GM20431 (cell line): ENCODE results near the gene KRT79.
"Not testable (repeated sequence)": the region's sequence is repeated elsewhere in the genome, so short reads cannot be mapped to it uniquely, and the experiment has no call there.

Experiments
- in situ Hi-C: fragments of 300-500 bp; cut with MseI, MboI; formaldehyde crosslinking; loops from one replicate; pipeline ENCODE4 v1.15.0; 2020; ENCODE audit warnings: low sequenced_read_pairs; ENCODE audit not compliant: unreplicated experiment

KRT79 gene

DNA sequence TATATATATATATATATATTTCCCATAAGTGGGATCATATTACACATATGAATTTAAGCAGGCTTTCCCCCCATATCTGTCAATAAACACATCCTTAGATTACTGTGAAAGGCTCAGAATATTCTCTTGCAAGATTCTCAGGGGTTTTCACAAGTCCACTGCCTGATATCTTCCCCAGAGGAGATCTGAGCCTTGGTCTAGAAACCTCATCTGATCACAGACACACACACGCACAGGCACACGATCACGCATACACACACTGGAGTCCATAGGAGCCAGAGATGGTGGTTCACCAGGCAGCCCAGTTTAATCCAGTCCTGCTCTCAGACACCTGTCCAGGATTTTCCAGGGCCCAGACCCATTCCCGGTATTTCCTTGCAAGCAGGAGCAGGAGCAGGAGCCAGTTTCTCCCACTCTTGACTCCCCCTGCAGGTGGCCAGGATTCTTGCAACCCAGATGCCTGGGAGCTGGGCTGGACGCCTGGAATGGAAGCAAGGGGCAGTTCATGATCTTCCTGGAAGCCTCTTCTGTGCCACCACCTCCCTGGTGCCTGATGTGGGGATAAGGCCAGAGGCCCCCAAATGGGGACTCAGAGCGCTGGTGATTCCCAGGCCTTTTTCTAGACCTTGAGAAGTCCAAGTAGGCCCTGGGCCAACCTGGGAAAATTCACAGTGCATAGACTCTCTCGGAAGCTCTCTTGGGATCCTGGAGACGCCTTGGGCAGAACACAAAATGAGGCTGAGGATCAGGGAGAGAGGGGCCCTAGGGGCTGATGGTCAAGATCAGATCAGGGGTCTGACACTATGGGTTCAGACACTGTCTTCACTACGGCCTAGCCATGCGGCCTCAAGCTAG lies 31.2 kb upstream of the KRT79 start:
- in situ Hi-C loops = no loop called here

DNA sequence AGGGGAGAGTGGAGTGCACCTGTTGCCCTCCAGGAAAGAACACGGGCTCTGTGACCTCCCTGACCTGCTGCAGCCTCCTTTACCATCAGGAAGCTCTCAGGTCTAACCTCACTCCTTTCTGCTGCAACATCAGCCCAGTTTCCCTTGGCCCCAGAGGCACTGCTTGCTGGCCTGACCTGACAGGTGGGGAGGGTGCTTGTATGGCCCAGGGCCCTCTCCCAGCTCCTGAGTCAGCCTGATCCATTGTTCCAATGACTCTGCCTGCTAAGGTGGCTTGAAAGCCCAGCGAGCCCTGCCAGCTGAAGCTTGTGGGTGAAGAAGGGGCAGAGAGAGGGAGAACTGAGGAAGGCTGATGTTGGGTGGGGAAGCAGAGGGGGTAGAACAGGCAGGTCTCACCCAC lies 27.9 kb upstream of the KRT79 start:
- in situ Hi-C loops = no loop called here

DNA sequence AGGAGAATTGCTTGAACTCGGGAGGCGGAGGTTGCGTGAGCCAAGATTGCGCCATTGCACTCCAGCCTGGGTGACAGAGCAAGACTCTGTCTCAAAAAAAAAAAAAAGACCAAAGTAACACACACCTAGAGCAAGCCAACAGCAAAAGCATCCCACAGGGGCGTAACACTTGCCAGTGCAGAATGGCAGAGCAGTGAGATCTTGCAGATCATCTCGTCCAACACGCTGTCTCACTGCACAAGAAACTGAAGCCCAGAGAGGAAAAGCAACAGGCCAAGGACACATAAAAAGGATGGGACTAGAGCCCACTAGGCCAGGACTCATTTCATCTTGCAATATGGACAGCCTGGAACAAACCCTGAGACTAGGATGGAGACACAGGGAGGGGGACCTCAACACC lies 27.4 kb upstream of the KRT79 start:
- in situ Hi-C loops = no loop called here

DNA sequence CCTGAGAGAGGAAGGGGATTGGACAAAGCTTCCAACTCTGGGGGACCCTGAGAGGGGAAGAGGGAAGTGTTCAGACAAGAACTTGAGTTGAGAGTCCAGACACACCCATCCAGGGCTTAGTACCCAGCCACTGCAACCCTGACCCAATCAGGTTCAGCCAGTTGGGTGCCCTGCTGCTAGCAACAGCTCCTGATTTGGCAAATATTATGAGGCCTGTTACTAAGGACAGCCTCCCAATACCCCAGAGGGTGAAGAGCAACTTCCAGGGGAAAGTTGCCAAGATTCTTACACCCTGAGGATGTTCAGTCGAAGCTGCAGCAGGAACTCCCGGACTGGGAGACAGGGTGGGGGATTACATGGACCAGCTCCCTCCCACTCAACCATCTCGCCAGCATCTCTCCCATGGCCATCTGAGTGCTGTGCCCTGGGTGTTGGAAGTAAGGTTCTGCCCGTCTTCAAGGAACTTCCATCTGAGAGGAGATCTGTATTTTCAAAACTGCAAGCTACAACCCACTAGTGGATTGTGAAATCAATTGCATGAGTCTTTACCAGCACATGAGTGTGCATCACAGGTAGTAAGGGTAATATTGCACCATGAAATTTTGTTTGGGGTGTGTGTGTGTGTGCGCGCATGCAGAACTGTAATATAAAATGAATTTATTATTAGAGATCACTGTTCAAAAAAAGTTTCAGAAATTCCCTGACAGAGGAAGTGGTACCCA lies 26.2 kb upstream of the KRT79 start:
- in situ Hi-C loops = no loop called here

DNA sequence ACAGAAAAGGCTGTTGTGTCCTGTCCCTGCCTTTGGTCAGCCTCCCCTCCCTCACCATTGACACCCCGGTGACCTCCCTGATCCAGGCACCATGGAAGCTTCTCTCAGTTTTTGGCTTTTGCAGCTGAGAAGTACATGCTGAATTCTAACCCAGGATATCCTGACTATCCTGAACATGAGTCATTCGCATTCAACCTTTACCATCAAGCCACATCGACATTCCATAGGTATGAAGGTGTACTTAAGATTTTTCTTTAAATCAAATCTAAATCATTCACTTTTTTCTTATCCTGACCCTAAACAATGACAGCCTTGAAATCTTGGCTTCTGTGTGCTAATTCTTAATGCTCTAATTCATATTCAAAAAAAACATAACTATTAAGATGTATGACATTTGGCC lies 23.4 kb upstream of the KRT79 start:
- in situ Hi-C loops = no loop called here

DNA sequence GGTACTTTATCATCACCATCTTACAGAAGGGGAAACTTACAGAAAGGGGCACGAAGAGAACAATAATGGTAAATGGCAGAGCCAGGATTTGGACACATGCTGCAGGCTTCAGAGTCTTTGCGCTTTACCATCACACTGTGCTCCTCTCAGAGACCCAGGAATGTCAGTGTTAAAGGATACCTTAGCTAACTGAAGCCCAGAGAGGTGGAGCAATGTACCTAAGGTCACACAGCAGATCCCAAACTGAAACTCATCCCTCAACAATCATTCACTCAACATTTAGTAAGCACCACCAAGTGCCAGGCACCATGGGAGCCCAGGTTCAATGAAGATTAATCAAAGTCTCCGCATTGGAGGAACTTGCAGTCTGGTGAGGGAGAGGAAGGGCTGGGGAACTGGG lies 22.7 kb upstream of the KRT79 start:
- in situ Hi-C loops = no loop called here

DNA sequence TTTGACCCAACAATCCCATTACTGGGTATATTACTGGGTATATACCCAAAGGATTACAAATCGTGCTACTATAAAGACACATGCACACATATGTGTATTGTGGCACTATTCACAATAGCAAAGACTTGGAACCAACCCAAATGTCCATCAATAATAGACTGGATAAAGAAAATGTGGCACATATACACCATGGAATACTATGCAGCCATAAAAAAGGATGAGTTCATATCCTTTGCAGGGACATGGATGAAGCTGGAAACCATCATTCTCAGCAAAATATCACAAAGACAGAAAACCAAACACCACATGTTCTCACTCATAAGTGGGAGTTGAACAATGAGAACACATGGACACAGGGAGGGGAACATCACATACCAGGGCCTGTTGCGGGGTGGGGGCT lies 22.0 kb upstream of the KRT79 start:
- in situ Hi-C loops = not testable (repeated sequence)

DNA sequence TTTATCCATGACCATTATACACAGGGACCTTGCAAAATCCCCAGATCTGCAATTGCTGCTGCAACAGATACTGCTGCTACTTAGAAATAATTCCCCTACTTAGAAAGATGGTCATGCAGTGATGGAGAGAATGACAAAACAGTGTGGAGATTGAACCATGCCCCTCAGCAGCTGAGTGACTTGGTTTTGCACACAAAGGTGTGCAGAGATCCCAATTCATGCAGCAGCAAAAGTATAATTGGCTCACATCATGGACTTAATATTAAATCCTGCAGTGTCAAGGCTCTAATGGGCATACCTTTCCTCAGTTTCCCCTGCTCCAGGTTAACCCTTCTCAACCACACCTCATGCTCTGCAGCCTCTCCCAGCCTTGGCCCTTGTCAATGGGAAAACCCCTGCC lies 17.7 kb upstream of the KRT79 start:
- in situ Hi-C loops = no loop called here

DNA sequence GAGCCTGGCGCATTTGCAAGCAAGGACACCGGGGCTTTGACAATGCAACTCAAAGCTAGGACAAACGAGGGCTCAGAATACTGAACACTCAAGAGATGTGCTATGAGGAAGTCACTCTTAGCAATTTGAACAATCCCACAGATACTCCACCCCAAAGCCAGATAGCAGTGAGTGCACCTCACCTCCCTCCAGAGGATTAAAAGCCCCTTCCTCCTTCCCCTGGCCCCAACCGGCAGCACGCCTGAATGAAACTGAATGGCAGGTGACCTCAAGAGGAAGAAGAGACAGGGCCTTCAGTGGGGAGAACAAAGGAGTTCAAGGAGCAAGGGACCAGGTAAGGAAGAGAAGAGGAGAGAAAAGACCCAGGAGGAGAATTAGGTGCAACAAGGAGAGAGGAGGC lies 16.6 kb upstream of the KRT79 start:
- in situ Hi-C loops = no loop called here

DNA sequence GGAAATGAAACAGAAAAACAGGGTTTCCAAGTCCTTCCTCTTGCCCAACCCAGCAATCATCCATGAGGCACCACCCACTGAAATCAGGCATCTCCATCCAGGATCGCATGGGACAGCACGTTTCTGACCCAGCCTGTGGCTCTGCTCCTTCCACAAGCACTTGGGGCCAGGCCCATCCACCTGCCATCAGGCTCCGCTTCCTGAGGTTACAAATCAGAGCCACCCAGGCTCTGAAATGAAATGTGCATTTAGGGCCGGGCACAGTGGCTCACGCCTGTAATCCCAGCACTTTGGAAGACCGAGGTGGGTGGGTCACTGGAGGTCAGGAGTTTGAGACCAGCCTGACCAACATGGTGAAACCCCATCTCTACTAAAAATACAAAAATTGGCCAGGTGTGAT lies 15.4 kb upstream of the KRT79 start:
- in situ Hi-C loops = no loop called here

DNA sequence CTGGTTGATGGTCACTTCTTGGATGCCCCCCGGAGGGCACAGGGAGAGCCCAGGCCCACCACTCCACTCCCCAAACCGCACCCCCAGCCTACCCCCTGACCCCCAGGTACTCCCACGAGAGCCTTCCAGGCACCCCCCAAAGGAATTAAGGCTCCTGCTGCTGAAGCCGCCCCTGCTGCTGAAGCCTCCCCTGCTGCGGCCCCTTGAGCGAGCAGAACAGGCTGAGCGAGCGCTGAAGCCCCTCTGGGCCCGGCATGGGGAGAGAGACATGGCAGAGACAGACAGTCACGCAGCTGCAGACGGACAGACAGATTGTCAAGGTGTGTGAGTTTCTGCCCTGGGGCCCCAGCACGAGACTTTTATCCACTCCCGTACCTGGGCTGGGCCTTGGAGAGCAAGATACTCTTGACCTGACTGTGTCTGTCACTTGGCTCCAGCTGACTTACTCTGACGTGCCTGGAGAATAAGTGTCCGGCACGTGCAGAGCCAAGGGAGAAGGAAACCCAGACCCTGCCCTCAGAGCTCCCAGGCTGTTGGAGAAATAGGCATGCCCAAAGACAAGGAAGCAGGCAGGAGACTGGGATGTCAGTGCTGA lies 14.6 kb upstream of the KRT79 start, which contains the start of gene KRT78:
Gene KRT78 (minus strand): TSS at position 334 of the 595 bp plus-strand sequence. CDS start 64 bp downstream, at position 270.
- in situ Hi-C loops = no loop called here

DNA sequence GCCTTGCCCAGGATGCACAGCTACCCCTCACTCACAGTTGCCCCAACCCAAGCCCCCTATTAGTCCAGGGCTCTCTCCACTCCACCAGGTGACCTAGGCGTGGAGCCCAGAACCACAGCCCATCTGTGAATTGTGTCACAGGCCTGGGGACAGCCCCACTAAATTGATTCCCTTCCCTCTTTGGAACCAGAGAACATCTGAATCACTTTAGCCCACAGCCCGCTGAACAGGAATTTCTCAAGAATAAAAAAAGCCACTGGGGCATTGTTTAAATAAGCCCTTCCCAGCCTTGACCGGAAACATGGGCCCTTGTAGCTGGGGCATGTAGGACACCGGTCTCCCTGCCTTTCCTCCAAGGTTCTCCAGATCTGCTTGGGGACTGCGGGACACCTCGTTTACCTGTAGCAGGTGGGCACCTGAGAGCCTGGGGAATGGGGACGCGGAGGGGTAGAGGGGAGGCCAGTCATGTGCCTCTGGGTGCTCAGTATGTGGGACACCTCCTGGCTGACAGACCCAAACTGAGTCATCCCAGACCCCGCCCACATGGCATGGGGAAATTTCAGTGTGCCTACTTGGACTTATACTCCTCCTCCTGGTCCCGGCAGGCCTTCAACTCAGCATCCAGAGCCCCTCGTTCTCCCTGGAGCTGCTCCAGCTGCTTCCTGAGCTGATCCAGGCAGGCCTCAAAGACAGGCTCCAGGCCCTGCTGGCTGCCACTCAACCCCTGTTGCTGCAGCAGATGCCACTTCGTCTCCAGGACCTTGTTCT lies 13.4 kb upstream of the KRT79 start:
- in situ Hi-C loops = no loop called here

DNA sequence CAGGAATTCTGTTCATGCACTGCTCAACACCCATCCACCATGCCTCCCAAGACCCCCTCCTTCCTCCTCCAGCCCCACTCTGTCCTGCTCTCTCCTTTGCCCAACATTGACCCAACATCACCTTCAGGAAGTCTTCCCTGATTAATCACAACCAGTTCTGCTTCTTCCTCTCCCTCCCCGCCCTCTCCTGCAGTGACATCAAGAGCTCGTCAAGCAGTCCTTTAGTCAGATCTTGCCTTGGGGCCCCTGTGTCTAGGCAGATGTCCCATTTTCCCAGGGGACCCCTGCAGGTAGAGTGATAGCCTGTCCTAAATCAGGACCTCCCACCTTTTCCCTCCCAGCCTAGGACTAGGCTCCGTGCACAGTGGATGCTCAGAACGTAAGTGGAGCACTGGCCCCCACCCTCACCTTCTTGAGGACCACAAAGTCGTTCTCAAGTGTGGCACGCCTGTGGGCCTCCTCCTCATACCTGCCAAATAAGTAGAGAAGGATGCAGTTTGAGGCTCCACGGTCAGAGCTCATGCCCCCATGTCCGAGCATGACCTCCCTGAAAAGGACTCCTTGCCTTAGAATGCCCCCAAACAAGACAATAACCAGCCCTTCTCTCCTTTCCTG lies 12.4 kb upstream of the KRT79 start:
- in situ Hi-C loops = no loop called here

DNA sequence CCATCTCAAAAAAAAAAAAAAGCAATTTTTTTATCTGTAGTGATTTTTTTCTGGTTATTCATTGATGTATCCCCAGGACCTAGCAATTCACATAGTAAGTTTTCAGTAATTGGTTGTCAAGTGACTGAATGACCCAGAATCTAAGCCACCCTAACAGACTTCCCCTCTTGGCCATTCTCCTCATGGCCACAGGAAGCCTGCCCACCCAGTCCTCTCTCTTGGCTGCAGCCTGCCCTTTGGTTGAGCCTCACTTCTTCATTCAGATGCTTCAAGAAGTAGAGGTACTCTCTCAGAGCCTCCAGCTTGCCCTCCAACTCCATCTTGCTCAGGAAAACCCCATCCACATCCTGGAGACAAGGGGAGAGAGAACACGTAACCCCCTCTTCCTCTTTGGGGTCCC lies 11.8 kb upstream of the KRT79 start:
- in situ Hi-C loops = no loop called here

DNA sequence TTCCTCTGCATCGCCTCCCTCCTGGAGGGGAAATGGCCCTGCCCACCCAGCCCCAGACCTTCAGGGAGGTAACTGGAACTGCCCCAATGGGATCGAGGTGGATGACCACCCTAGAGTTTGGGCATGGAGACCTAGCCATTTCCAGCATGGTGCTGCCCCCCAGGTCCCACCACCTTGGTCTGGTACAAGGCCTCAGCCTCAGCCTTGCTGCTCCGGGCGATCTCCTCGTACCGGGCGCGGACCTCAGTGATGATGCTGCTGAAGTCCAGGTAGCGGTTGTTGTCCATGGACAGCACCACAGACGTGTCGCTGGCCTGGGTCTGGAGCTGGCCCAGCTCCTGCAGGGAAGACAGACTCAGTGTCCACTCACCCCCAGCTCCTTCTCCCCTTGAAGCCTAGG lies 10.3 kb upstream of the KRT79 start:
- in situ Hi-C loops = no loop called here

DNA sequence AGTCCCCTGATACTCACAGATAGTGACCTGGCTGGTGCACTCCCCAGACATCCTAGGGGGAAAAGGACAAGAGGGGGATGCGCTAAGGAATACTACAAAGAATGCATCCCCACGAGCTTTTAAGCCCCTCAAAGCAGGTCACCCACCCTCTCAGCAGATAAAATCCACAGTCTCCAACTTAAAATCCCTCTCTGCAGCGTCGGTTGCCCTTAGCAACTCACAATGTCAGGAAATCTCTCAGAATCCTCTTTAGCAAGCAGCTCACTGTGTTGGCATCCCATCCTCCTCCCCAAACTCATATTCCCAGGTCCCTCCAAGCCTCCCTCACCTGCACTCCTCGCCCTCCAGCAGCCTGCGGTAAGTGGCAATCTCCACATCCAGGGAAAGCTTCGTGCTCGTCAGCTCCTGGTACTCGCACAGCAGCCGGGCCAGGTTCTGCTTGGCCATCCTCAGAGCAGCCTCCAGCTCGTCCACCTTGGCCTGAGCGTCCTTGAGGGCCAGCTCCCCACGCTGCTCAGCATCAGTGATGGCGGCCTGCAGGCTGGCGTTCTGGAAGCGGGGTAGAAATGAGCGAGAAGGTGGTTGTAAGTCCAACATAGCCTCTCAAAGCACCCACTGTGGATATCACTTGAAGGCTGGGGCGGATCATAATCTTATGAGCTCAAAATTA lies 5.5 kb upstream of the KRT79 start:
- in situ Hi-C loops = no loop called here

DNA sequence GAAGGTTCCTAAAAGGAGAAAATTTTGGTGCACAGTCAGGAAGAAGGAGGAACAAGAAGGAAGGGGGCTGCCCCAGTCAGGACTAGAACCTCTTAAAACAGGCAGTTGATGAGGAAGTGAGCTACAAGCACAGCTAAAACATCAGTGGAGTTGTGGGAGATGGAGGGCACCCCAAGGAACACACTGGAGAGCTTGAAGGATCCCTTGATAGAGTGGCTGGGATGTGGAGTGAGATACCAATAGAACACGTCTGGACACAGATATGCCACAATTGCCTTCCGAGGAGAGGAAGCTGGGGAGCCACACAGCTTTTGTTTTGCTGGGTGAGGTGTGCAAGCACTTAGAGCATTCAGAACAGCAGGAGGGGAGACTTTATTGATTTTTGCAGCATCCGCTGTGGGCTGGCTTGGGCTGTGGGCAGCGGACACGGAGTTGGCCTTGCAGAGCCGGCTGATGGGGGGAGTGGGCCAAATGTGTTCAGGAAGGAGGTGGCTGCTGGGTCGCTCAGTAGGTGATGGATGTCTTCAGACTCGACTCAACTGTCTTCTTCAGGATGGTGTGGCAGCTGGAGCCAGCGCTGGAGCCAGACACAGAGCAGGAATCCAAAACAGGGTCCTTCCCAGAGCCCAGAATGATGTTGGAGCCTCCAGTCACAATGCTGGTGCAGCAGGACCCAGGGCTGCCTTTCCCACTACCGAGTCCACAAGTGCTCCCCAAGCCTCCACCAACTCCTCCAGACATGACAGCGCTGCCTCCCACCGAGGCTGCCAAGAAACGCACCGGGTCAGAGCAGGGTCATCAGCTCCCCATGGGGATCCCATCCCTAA lies 4.7 kb upstream of the KRT79 start:
- in situ Hi-C loops = no loop called here

DNA sequence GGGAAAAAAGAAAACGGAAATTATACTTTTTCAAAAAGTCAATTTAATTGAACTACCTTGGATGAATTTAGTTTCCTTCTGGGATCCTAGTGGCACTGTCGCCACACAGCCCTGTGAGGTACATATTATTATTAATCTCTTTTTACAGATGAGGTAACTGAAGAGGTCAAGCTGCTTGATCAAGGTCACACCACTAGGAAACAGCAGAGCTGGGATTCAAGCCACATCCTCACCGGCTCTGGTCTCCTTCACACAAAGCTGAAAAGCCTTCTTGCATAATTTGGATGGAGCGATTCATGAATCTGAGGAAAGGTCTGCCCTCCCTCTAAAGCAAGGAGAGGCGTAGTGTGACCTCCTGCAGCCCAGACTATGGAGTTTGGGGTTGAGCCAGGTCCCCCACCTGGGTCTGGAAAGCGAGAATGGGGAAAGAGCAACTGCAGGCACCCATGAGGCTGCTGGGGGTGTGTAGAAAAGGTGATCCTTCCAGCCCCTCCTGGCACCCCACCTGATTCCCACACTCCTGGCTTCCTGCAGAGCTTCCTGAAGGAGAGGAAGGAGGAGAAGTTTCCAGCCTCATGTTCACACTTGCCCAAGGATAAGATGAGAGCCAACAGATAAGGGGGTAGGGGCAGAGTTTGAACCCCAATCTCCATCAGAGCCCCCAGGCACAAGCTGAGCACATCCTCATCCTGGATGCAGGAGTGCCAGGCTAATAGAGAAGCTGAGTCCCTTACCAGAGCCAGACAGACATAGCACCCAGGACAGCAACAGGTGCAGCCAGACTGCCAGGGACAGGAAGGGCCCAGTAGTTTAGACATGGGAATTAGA lies 3.9 kb upstream of the KRT79 start:
- in situ Hi-C loops = no loop called here
